NCI-H460 (cell line): ENCODE results near the gene LRIG2. TPM values are rescaled to one million over a fixed set of nuclear protein-coding genes. Genes with fewer than 3 reads are reported as not detected.
"Not testable (repeated sequence)": the region's sequence is repeated elsewhere in the genome, so short reads cannot be mapped to it uniquely, and the experiment has no call there.

Experiments
- DNase-seq: peaks from one replicate; pipeline ENCODE4 v3.0.0-alpha.2; 2016; ENCODE audit warnings: low read depth; ENCODE audit errors: extremely low read depth
- total RNA-seq: library from RNA; depleted of rRNA; stranded (reverse); fragments of >200 nt; shearing (Covaris generic); gene quantifications from 2 replicates; pipeline ENCODE4 v1.2.3, GENCODE V29; 2014

Gene LRIG2
- total RNA-seq, 1 experiment from 2014 or later, result 8.3 TPM

DNA sequence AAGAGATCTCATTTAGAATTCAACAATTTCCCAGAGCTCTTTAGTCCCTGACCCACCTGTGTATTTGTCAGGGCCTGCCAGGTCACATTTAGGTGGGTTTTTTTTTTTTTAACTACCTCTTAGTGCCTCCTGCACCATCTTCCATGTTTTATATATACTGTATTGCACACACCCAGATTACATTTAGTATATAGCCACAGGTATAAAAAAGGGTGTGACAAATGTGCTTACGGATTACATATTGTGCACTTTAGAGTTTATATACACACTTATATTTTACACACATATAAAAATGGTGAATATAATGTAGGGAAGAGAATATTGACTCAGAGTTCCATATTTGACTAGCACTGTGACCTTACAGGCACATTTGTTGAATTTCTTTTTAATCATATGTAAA lies 17.4 kb upstream of the LRIG2 start:
- DNase-seq, result no peak

DNA sequence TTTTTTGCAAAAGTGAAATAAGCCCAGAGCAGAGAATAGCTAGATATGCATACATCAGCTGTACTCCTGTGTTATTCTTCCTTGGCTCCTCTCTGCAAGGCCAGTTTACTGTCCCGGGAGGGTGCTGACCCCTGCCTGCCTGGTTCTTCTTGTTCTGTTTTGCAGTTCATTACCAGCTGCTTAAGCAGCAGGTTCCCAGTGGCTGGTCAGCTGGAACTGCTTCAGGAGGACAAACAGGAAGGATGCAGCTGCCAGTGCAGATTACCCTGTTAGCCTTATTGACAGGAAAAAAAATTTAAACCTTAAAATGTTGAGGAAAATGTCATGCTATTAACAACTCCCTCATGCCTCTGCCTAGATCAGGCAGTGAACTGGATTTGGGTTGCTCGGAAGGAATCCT lies 16.0 kb upstream of the LRIG2 start:
- DNase-seq, result no peak

GRCh38 chr1:113058941-113059706 lies 13.9 kb upstream of the LRIG2 start:
- DNase-seq, result no peak

GRCh38 chr1:113063456-113063855 lies 9.5 kb upstream of the LRIG2 start:
- DNase-seq, result not testable (repeated sequence)

- DNase-seq, result no peak
Measured at GRCh38 chr1:113072141-113072756, 749 bp upstream of the LRIG2 start.

DNA sequence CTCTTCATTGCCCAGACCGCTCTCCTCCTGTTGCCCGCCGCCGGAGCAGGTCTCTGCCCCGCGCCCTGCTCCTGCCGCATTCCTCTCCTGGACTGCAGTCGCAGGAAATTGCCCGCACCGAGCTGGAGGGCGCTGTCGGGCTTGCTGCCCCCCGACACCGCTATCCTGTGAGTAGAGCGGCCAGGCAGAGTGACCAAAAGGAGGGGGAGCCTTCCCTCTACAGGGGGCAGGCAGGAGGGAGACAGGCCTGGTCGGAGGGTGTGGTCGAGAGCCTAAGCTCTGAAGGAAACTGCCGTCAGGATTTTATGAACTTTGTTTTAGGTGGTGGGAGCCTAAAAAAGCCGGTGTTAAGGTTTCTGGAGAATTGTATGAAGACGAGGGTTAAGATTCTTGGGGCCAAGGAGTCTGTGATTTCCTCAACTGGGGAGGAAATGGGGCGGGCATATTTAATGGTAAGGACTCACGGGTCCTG lies 517 bp downstream of the LRIG2 start:
- DNase-seq, result peak; percentile 18

GRCh38 chr1:113074237-113074636 lies 1.2 kb downstream of the LRIG2 start:
- DNase-seq, result no peak

- not testable (repeated sequence) for DNase-seq
Measured at GRCh38 chr1:113077978-113078377, 5.0 kb downstream of the LRIG2 start.

GRCh38 chr1:113086541-113086940 lies 13.5 kb downstream of the LRIG2 start:
- no peak for DNase-seq

DNA sequence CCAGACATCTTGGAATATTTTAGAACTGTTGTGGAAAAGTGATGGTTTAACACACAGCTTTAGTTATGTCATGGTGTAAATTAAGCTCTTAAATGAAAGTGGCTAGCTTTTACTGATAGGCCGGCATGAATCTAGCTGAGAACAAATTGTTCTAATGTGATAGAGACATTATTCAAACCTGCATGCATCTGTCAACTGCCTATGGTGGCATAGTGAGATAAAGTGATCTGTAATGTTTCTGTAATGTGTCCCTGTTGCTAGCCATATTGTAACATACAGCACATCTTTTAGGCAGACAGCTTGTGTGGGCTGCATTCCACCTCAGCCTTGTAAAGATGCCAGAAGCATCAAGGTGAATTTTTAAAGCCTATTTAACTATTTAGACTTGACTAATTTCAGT lies 16.0 kb downstream of the LRIG2 start:
- no peak for DNase-seq

DNA sequence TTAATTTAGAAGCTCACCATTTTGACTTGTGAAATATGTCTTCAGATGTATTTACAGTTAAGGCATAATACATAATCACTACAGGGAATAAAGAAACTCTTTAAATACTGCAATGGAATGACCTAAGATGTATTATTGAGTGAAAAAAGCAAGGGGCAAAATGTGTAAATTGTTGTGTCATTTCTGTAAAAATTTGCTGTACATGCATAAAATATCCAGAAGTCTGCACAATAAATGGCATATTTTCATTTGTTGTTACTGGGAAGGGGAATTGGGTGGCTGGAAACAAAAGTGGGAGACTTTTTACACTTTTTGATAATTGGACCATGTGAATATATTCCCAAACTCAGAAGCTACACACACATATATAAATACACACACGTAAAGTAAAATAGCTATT lies 17.1 kb downstream of the LRIG2 start:
- DNase-seq, result no peak

DNA sequence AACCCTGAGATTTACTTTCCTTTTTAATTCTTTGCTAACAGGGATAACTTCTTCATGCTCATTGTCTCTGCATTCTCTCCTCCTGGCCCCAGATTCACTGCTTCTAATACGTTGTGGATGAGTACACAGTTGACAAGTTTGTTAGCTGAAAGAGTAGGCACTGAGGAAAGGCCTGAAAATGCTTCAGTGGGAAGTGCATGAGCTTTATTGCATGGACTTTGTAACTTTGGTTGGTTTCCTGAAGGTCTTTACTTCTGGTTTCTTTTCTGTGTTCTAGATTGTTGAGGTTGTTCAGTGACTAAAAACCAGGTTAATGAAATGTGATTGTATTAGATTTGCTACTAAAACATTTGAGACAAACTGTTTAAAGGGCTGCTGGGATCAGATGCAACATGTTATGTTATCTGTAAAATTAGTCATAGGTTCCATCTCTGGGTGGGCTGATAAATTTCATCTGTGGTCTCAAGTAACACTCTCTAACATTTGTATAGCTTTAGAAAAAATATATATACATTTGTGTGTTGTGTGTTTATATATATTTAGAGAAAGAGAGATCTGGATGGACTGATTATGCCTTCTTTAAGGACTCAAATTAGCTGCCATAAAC lies 19.1 kb downstream of the LRIG2 start:
- DNase-seq, result no peak

DNA sequence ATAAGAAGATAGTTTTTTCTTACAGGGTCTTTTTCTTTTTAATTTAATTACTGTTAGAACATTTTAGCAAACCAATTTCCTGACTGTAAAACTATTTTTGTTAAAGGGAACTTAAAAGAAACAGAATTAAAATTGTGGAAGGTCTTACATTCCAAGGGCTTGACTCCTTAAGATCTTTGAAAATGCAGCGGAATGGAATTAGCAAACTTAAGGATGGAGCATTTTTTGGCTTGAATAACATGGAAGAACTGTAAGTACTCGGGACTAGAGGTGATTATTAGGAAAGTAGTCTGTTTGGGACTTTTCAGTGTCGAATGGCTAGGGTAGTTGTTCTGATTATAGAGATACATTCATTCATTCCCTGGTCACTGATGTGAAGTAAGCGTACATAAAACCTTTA lies 21.5 kb downstream of the LRIG2 start:
- DNase-seq, result no peak

DNA sequence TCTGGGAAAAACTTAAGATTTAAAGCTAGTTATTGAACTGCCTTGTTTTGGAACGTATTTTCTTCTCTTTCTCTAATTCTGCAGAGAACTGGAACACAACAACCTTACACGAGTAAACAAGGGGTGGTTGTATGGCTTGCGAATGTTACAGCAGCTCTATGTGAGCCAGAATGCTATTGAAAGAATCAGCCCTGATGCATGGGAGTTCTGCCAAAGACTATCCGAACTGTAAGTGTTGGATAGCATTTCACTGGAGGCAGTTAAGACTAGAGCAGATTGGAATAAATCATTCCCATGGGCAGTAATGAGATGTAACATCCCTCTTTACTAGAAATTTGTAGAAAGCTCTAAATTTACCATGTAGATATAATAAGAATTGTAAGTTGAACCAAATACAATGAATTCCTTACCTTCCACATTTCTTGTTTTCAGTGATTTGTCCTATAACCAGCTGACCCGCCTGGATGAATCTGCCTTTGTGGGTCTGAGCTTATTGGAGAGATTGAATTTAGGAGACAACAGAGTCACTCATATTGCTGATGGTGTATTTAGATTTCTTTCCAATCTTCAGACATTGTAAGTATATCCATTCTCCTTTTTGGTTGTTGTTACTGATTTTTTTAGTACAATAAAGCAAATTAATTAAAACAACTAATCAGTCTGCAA lies 22.9 kb downstream of the LRIG2 start:
- no peak for DNase-seq

DNA sequence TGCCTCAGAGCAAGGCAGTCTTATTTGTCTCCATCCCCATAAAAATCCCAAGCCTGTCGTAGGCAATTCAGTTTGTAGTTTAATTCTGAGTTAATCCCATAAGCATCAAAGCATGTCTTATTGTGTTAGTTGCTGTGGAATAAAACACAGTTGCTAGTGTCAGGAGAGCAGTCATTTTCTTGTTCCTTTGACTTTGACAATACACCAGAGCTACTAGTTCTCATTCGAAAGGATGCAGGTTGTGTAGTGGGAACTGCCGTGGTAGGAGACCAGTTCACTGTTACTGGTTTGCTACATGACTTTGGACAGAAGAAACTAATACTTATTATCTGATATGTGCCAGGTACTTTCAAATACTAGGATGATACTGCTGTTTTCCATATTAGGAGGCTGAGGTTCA lies 23.5 kb downstream of the LRIG2 start:
- DNase-seq, result no peak

DNA sequence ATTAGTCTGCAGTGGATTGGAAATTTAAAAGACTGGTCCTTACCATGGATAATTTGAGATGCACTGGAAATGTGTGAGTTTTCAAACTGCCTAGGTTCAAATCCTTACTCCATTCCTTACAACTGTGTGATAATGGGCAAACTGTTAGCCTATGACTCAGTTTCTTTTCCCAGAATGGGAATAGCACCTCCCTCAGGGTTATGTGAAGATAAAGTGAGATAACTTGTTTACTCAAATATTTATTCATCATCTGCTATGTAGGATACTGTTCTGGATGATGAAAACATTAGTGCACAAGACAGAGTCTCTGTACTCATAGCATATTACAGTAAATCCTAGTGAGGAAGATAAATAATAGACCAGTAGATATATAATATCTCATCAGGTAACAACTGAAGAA lies 28.6 kb downstream of the LRIG2 start:
- DNase-seq, result peak; percentile 7

DNA sequence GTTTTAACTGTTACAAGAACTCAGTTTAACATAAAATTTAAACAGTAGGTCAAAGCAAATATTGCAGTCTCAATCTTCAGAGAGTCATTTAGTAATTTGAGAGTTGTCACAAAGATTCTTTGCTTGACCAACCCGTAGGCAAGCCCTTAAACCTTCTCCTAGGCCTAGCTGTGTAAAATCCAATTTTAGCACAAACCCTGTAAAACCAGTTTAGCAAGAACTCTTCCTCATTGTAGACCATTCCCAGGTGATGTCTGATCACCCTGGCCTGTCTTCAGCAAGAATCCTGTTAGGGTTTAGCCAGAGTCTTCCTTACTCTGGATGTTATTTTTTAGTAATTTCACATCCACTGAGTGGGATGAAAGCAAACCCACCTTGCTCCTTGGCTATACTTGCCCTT lies 30.1 kb downstream of the LRIG2 start:
- DNase-seq, result no peak

DNA sequence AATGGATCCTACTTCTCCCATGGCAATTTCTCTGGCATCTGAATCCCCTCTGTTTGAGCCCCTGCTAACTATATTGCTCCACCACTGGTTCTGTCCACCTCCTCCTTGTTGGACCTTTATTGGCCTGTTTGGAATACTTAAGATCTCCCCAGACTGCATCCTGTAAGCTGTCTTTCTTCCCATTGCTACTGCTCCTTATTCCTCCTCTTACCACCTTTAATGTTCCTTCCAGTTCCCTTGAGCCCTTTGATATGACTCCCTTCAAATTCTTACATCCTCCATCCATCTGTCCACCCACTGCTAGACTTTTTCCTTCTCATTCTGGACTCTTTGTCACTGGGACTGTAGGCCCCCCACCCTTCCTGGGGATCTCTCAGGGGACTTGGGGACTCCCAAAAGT lies 31.0 kb downstream of the LRIG2 start:
- no peak for DNase-seq

GRCh38 chr1:113106910-113107309 lies 33.9 kb downstream of the LRIG2 start:
- no peak for DNase-seq

DNA sequence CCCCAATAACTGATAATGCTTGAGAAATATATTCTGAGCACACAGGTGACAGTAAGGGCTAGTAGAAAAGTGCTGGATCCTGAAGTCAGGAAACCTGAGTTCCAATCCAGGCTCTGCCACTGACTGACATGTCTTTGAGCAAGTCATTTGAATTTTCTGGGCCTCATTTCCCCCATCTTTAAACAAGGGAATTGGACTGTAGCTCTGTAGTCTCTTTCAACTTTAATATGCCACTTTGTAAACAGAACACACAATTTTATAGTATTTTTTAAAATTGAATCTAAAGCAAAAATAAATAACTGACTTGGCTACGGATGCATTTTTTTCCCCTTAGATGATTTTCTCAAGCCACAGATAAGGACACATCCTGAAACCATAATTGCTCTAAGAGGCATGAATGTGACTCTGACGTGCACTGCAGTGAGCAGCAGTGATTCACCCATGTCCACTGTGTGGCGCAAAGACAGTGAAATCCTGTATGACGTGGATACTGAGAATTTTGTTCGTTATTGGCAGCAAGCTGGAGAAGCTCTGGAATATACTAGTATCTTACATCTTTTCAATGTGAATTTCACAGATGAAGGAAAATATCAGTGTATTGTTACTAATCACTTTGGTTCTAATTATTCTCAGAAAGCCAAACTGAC lies 37.0 kb downstream of the LRIG2 start:
- peak; percentile 87 for DNase-seq

- DNase-seq, result no peak
Measured at GRCh38 chr1:113118266-113118665, 45.3 kb downstream of the LRIG2 start.
